ENCODE data around the gene PUS1. TPM values are rescaled to one million over a fixed set of nuclear protein-coding genes. Genes with fewer than 3 reads are reported as not detected.

Gene PUS1
- total and polyA plus RNA-seq, 2 of the 8 experiments (the other 6 are each of a cell fraction or from before 2014, with no cell fraction given) = 48.1 to 81.2 TPM

GRCh38 chr12:131940141-131940547, 11.1 kb downstream of the PUS1 start:
- Histone ChIP-seq H3K27me3 (replicated peaks in 1 of 4; ENCODE audit: control insufficient read depth in 3 of 4, extremely low read depth in 1 of 4, insufficient read depth in 3 of 4, low read length in 3 of 4) (no peaks in the 10 kb centered on the region), H3K36me3 (ENCODE audit: control insufficient read depth in 2 of 4, insufficient read depth in 4 of 4, low read length in 3 of 4) (peaks cover 21 to 66% (median 53%) of the 10 kb centered on the region in 4 experiments), H4K8ac (ENCODE audit: extremely low read depth, insufficient read depth, low read length) (no peak overlapping the region), H3K4ac (replicated peaks; ENCODE audit: insufficient read length, low read depth, low read length) (no peak overlapping the region), H4K20me1 (replicated peaks in 1 of 2; ENCODE audit: control insufficient read depth in 1 of 2, insufficient read depth in 2 of 2, low read length in 2 of 2) (peaks cover 0 to 18% of the 10 kb centered on the region in 2 experiments), H2BK20ac (ENCODE audit: low read length) (no peak overlapping the region), H3K23me2 (ENCODE audit: low read depth, low read length) (no peaks in the 10 kb centered on the region), H3K9me3 (ENCODE audit: insufficient read depth in 2 of 2, low read depth in 1 of 2, low read length in 1 of 2) (no peaks in the 10 kb centered on the region), H3K4me3 (ENCODE audit: extremely low read depth in 1 of 4, insufficient read depth in 2 of 4, low read depth in 3 of 4, low read length in 4 of 4) (no peak overlapping the region), H3K9ac (replicated peaks in 1 of 4; ENCODE audit: extremely low read depth in 1 of 4, low read depth in 3 of 4, low read length in 3 of 4) (no peak overlapping the region), H3K79me2 (ENCODE audit: control insufficient read depth in 1 of 2, insufficient read depth in 2 of 2, low read length in 2 of 2) (no peaks in the 10 kb centered on the region), H3K27ac (ENCODE audit: low read depth, low read length) (no peak overlapping the region), H3K4me2 (ENCODE audit: insufficient read depth in 1 of 2, low read depth in 2 of 2, low read length in 2 of 2) (no peak overlapping the region), H3K23ac (ENCODE audit: insufficient read length) (no peak overlapping the region), H2AFZ (ENCODE audit: low read length) (no peak overlapping the region), H2BK5ac (ENCODE audit: low read depth, low read length) (no peak overlapping the region), H3K18ac (ENCODE audit: extremely low read depth, low read length) (no peak overlapping the region), H3K79me1 (ENCODE audit: low read depth, low read length) (no peaks in the 10 kb centered on the region), H2BK12ac (ENCODE audit: low read depth, low read length) (no peak overlapping the region), H4K91ac (replicated peaks; ENCODE audit: insufficient read length, low read length) (no peak overlapping the region), H3K56ac (replicated peaks; ENCODE audit: insufficient read length, low read depth, low read length) (no peak overlapping the region), H2BK15ac (ENCODE audit: low read length) (no peak overlapping the region), H3K4me1 (replicated peaks in 1 of 4; ENCODE audit: control insufficient read depth in 3 of 4, insufficient read depth in 4 of 4, low read length in 3 of 4) (no peaks in the 10 kb centered on the region), H3K14ac (ENCODE audit: insufficient read length) (no peak overlapping the region), H4K5ac (ENCODE audit: insufficient read length, low read depth, low read length) (no peak overlapping the region), H2AK5ac (ENCODE audit: low read depth, low read length) (no peak overlapping the region), H2BK120ac (replicated peaks; ENCODE audit: low read depth, low read length) (no peak overlapping the region)
- 86% methylated on average over 8 of the region's 8 CpGs; no CpG with 5 or more reads in 1 of the 2 experiments for WGBS, 2 experiments (ENCODE audit: extremely low coverage in 1 of 2, insufficient coverage in 1 of 2, insufficient read length in 1 of 2, insufficient replicate concordance in 2 of 2, low coverage in 1 of 2, low lambda C conversion rate in 2 of 2, missing lambda C conversion rate in 1 of 2)
- no peak for FAIRE-seq
- no peak for DNase-seq (ENCODE audit: low read depth in 1 of 2, low spot score in 2 of 2)
- TF ChIP-seq FOSL1 (IDR thresholded peaks at IDR 0.05; ENCODE audit: insufficient read depth, low read depth, low read length) (no peak), SIX5 (IDR thresholded peaks at IDR 0.05; ENCODE audit: low read depth, low read length) (no peak), GABPA (IDR thresholded peaks at IDR 0.05; ENCODE audit: borderline replicate concordance, insufficient read depth, low read length) (no peak), SP4 (IDR thresholded peaks at IDR 0.05; ENCODE audit: low read length) (no peak), CBX8 (IDR thresholded peaks at IDR 0.05; ENCODE audit: borderline replicate concordance, low read depth, low read length) (no peak), CHD1 (IDR thresholded peaks at IDR 0.05; ENCODE audit: low read depth, low read length) (no peak), RFX5 (IDR thresholded peaks at IDR 0.05; ENCODE audit: borderline replicate concordance, low read depth, low read length) (no peak), RXRA (IDR thresholded peaks at IDR 0.05; ENCODE audit: insufficient read depth, low read depth, low read length) (no peak), TAF1 (IDR thresholded peaks at IDR 0.05; ENCODE audit: low read depth, low read length) (no peak), CTCF (IDR thresholded peaks at IDR 0.05; ENCODE audit: control extremely low read depth in 1 of 3, insufficient read depth in 1 of 3, low read depth in 1 of 3, low read length in 3 of 3) (no peak), JUND (IDR thresholded peaks at IDR 0.05; ENCODE audit: low read length) (no peak), SP2 (IDR thresholded peaks at IDR 0.05; ENCODE audit: low read length) (no peak)
- ChIA-PET CTCF (ENCODE audit: partially characterized antibody) (interaction anchor here (0.7 kb wide), 1 partner anchor 44 kb away, joined by 3 read pairs; no protein-coding TSS in a partner anchor), POLR2A (ENCODE audit: partially characterized antibody) (interaction anchor here (1.1 to 3.4 kb wide), 3 partner anchors 10 to 29 kb away, joined by 3 to 25 read pairs (median 7); partner anchors contain the start of genes EP400 and PUS1)
